ENCODE results near the gene CRTC1.

The CRTC1 gene

DNA sequence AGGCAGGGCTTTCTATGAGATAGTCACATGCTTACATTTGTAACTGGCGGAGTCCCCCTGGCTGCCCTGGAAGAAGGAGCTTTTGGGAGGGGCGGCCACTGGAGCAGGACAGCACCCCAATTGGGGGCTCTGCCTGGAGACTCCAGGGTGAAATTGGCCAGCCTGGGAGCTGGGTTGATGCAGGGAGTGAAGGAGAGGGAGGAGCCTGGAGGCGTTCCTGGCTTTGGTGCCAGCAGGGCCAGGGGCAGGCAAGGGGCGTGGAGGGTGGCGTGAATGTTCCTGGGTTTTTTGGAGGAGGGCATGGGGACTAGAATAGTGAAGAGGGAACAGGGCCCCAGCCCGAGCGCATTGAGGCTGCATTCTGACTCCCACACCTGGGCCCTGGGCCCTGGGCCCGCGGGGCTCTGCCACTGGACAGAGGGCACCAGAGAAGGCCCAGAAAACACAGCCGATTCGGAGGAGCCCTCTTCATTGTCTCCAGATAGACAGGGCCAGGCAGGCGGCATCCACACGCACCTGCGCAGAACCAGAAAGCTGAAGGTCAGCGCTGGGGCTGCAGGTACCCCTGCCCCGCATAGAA is 78.1 kb downstream of the CRTC1 start:
- no peak for DNase-seq (ENCODE audit: low spot score)
- TF ChIP-seq CTCF (IDR thresholded peaks at IDR 0.05), result no peak
- Histone ChIP-seq H3K27ac (no peak overlapping the region), H3K4me3 (no peak overlapping the region)

DNA sequence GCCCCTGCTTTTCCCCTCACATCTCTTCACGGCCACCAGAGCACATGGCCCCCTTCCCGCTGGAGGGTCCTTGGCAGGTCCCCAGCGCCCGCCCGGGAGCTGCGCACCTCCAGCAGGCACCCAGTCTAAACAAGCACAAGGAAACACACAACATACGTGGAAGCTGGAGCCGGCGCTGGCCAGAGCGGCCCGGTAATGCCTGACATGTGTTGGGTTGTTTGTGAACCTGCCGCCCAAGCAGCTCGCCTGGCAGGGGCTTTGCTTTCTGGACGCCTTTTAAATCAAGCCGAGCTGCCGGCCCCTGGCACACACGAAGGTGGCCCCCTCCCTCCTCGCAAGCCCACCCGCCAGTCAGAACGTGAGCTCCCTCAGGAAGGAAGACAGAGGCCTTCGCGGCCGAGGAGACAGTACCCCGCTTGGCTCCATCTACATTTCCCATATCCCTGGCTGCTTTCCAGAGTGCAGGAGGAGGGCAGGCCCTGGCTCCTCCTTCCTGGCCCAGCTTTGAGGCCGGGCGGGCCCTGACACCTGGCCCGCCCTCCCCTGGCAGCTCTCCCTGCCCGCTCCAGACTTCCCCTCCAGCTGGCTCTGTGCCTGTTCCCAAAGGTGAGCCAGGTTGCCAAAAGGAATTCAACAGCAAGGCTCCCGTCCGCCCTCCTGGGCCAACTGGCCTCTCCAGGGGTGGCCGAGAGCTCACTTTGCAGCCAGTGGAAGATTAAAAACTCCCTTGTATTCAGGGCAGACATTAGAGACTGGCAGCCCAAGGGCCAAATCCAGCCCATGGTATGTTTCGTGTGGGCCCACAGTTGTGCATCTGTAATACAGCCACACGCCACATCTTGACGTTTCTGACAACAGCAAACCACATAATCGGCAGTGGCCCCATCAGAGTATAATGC is 78.9 kb downstream of the CRTC1 start:
- no peak overlapping the region for H3K27ac ChIP-seq
- no peak overlapping the region for H3K4me3 ChIP-seq
- DNase-seq (ENCODE audit: low spot score), result no peak
- no peak for TF ChIP-seq CTCF (IDR thresholded peaks at IDR 0.05)

DNA sequence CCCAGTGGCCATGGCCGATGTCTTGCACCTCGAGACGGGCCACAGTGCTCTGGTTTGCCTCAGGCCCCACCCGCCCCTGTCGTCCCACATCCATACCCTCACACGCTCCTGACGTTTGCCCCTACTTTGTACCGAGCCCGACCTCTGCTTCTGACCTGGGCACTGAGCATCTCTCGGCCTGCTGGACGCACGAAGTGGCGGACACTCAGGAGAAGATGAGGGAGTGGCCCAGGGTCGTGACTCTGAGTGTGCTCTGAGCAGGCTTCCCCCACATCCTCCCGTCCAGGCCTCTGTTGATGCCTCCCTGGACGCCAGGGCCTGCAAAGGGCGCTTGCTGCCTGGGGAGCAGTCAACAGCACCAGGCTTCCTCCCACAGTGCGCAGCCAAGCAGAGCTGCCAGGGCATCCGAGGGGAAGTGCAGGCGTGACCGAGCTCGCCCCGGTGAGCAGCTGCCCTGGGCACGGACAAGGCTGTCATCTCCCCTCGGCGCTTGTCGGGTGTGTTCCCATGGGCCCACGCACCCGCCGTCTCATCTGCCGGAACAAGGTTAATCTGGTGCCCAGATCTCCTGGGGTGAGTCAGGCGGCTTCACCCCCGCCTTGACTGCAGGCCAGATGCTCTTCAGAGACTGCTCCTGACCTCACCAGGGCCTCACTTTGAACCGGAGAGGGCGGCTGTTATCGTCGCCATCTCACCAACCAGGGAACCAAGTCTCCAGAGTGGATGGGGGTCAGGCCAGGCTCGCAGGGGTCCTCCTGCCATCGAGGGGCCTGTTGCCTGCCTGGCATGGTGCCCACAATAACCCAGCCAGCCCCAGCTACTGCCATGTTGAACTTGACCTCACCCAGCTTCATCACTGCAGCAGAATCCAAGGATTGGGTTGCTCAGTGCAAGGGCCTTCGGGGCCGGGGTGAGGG is 80.5 kb downstream of the CRTC1 start:
- Histone ChIP-seq H3K4me3 (no peak overlapping the region), H3K27ac (no peak overlapping the region)
- DNase-seq (ENCODE audit: low spot score), result no peak
- TF ChIP-seq CTCF (IDR thresholded peaks at IDR 0.05), result no peak

DNA sequence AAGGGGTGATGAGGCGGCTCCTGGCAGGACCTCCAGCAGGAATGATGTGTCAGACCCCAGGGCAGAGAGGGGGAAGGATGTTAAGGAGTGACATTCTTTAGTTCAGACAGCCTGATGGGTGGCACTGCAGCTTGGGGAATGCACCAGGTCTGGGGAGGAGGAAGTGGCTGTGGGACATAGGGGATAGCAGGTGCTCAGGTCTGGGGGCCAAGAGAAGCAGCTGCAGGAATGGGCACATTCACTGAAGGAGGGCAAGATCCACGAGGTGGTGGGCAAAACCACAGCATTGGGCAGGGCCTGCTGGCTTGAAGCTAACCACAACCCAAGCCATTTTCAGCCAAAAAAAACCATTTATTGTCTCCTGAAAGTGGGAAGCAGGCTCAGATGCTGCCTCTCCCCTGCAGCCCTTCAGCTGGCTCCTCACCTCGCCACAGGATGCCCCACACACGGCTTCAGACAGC is 81.1 kb downstream of the CRTC1 start:
- no peak for TF ChIP-seq CTCF (IDR thresholded peaks at IDR 0.05)
- DNase-seq (ENCODE audit: low spot score), result no peak
- H3K27ac ChIP-seq, result no peak overlapping the region
- H3K4me3 ChIP-seq, result no peak overlapping the region

GRCh38 chr19:18765224-18765623 is 81.7 kb downstream of the CRTC1 start:
- DNase-seq (ENCODE audit: low spot score), result no peak
- no peak overlapping the region for H3K4me3 ChIP-seq
- TF ChIP-seq CTCF (IDR thresholded peaks at IDR 0.05), result no peak
- no peak overlapping the region for H3K27ac ChIP-seq

GRCh38 chr19:18768046-18768771 is 84.7 kb downstream of the CRTC1 start:
- no peak overlapping the region for H3K4me3 ChIP-seq
- DNase-seq (ENCODE audit: low spot score), result no peak
- no peak overlapping the region for H3K27ac ChIP-seq
- no peak for TF ChIP-seq CTCF (IDR thresholded peaks at IDR 0.05)

Data from coronary artery (tissue), 2 donors.